ENCODE measurements around the gene ATXN3L.
"Not testable (repeated sequence)": the region's sequence is repeated elsewhere in the genome, so short reads cannot be mapped to it uniquely, and the experiment has no call there.

Gene ATXN3L

GRCh38 chrX:13304052-13304451, 15.8 kb downstream of the ATXN3L start:
- no peak for FAIRE-seq

GRCh38 chrX:13303248-13303647, 16.6 kb downstream of the ATXN3L start:
- not testable (repeated sequence) for FAIRE-seq

GRCh38 chrX:13298836-13299235, 21.0 kb downstream of the ATXN3L start:
- no peak for FAIRE-seq

GRCh38 chrX:13295841-13296240, 24.0 kb downstream of the ATXN3L start:
- no peak for FAIRE-seq

- no peak for FAIRE-seq
Observed at GRCh38 chrX:13293700-13294099, 26.2 kb downstream of the ATXN3L start.

GRCh38 chrX:13290891-13291614, 28.8 kb downstream of the ATXN3L start:
- FAIRE-seq, result no peak

- FAIRE-seq, result no peak
Observed at GRCh38 chrX:13288671-13289070, 31.2 kb downstream of the ATXN3L start.

GRCh38 chrX:13287816-13288215, 32.0 kb downstream of the ATXN3L start:
- no peak for FAIRE-seq

GRCh38 chrX:13285693-13286092, 34.2 kb downstream of the ATXN3L start:
- no peak for FAIRE-seq

- no peak for FAIRE-seq
Observed at GRCh38 chrX:13285229-13285628, 34.6 kb downstream of the ATXN3L start.

GRCh38 chrX:13284570-13284969, 35.3 kb downstream of the ATXN3L start:
- no peak for FAIRE-seq

- no peak for FAIRE-seq
Observed at GRCh38 chrX:13283950-13284546, 35.8 kb downstream of the ATXN3L start.

GRCh38 chrX:13283512-13283911, 36.3 kb downstream of the ATXN3L start:
- no peak for FAIRE-seq

- FAIRE-seq, result no peak
Observed at GRCh38 chrX:13281289-13281688, 38.6 kb downstream of the ATXN3L start.

GRCh38 chrX:13279279-13280018, 40.4 kb downstream of the ATXN3L start:
- no peak for FAIRE-seq

- FAIRE-seq, result no peak
Observed at GRCh38 chrX:13277539-13277938, 42.3 kb downstream of the ATXN3L start.

- peak; percentile 4 for FAIRE-seq
Observed at GRCh38 chrX:13276991-13277390, 42.9 kb downstream of the ATXN3L start.

GRCh38 chrX:13275031-13275430, 44.8 kb downstream of the ATXN3L start:
- no peak for FAIRE-seq

GRCh38 chrX:13272426-13272825, 47.4 kb downstream of the ATXN3L start:
- FAIRE-seq, result no peak

- no peak for FAIRE-seq
Observed at GRCh38 chrX:13271511-13271910, 48.3 kb downstream of the ATXN3L start.

- no peak for FAIRE-seq
Observed at GRCh38 chrX:13270360-13270759, 49.5 kb downstream of the ATXN3L start.

GRCh38 chrX:13268874-13269273, 51.0 kb downstream of the ATXN3L start:
- no peak for FAIRE-seq
